ENCODE measurements around the gene COMP. TPM values are rescaled to one million over a fixed set of nuclear protein-coding genes. Genes with fewer than 3 reads are reported as not detected.

COMP gene
- total RNA-seq, 3 donors from 2014 or later = 0.12 to 0.95 TPM; not detected in 1

GRCh38 chr19:18791315-18791678 is 192 bp upstream of the COMP start:
- Histone ChIP-seq H3K4me1 (ENCODE audit: low read depth) (peaks cover 17% of the 10 kb centered on the region), H3K9me3 (no peaks in the 10 kb centered on the region), H3K4me3 (no peak overlapping the region), H3K36me3 (ENCODE audit: low read depth) (no peaks in the 10 kb centered on the region)
- intact Hi-C loops (cut with DNase I, micrococcal nuclease) = no loop called here
- DNase-seq = no peak
- ATAC-seq = no peak
- TF ChIP-seq CTCF (IDR thresholded peaks at IDR 0.05) = no peak

GRCh38 chr19:18789883-18790565 is 1.1 kb downstream of the COMP start:
- intact Hi-C loops (cut with DNase I, micrococcal nuclease) = no loop called here
- DNase-seq (no peak), ATAC-seq (no peak)
- Histone ChIP-seq H3K4me3 (no peak overlapping the region), H3K9me3 (no peaks in the 10 kb centered on the region), H3K4me1 (ENCODE audit: low read depth) (peaks cover 22% of the 10 kb centered on the region), H3K36me3 (ENCODE audit: low read depth) (no peaks in the 10 kb centered on the region)
- no peak for TF ChIP-seq CTCF (IDR thresholded peaks at IDR 0.05)

GRCh38 chr19:18789422-18789869 is 1.7 kb downstream of the COMP start:
- Histone ChIP-seq H3K4me1 (ENCODE audit: low read depth) (peaks cover 22% of the 10 kb centered on the region), H3K4me3 (no peak overlapping the region)

GRCh38 chr19:18788529-18789421 is 2.3 kb downstream of the COMP start:
- ATAC-seq = no peak
- DNase-seq = no peak
- H3K4me3 ChIP-seq = no peak overlapping the region

More at GRCh38 chr19:18789422-18789869, 1.7 kb downstream of the COMP start:
- DNase-seq (no peak), ATAC-seq (no peak)
- intact Hi-C loops (cut with DNase I, micrococcal nuclease) = no loop called here
- no peaks in the 10 kb centered on the region for H3K36me3 ChIP-seq (ENCODE audit: low read depth)
- no peak for TF ChIP-seq CTCF (IDR thresholded peaks at IDR 0.05)
- H3K9me3 ChIP-seq = no peaks in the 10 kb centered on the region

More at GRCh38 chr19:18788529-18789421, 2.3 kb downstream of the COMP start:
- no peaks in the 10 kb centered on the region for H3K9me3 ChIP-seq
- peaks cover 22% of the 10 kb centered on the region for H3K4me1 ChIP-seq (ENCODE audit: low read depth)
- intact Hi-C loops (cut with DNase I, micrococcal nuclease) = no loop called here
- TF ChIP-seq CTCF (IDR thresholded peaks at IDR 0.05) = no peak
- no peaks in the 10 kb centered on the region for H3K36me3 ChIP-seq (ENCODE audit: low read depth)

Data from mucosa of descending colon (tissue), 3 donors.